Mucosa of rectum (tissue), 2 donors: Measurements from ENCODE around the gene HADHA.

Source experiments
- H3K27ac ChIP-seq, 2 donors: one replicate each; pipeline ENCODE4 v1.7.0; 2013; ENCODE audit warnings: inconsistent platforms in 2 of 2, low read depth in 2 of 2, low read length in 2 of 2
- H3K27me3 ChIP-seq, 2 donors: one replicate each; pipeline ENCODE4 v1.7.0; 2013; ENCODE audit warnings: low read length in 2 of 2; ENCODE audit not compliant: control insufficient read depth in 2 of 2, insufficient read depth in 2 of 2
- H3K36me3 ChIP-seq, 2 donors: one replicate each; pipeline ENCODE4 v1.7.0; 2013; ENCODE audit warnings: low read length in 2 of 2; ENCODE audit not compliant: control insufficient read depth in 2 of 2, insufficient read depth in 2 of 2
- H3K4me1 ChIP-seq, 2 donors: one replicate each; pipeline ENCODE4 v1.7.0; 2013; ENCODE audit warnings: low read length in 2 of 2, mild to moderate bottlenecking in 1 of 2; ENCODE audit not compliant: control insufficient read depth in 2 of 2, insufficient read depth in 2 of 2
- H3K4me3 ChIP-seq, 2 donors: one replicate each; pipeline ENCODE4 v1.7.0; 2013; ENCODE audit warnings: low read length in 2 of 2
- H3K9ac ChIP-seq, 2 donors: one replicate each; pipeline ENCODE4 v1.7.0; 2013; ENCODE audit warnings: low read length in 2 of 2, low read depth in 1 of 2, mild to moderate bottlenecking in 1 of 2
- H3K9me3 ChIP-seq, 2 donors: one replicate each; pipeline ENCODE4 v1.7.0; 2013; ENCODE audit warnings: low read length in 2 of 2; ENCODE audit not compliant: control insufficient read depth in 2 of 2
- donor health status: healthy.
- donor health status: Normal muscosa, but diverticular disease.

HADHA gene

GRCh38 chr2:26246818-26247217, 2.4 kb upstream of the HADHA start:
- no peaks in the 10 kb centered on the region for H3K9me3 ChIP-seq
- H3K27me3 ChIP-seq: no peaks in the 10 kb centered on the region
- H3K36me3 ChIP-seq: no peaks in the 10 kb centered on the region
- no peak overlapping the region for H3K27ac ChIP-seq
- peaks cover 7 to 21% of the 10 kb centered on the region in 2 donors for H3K4me1 ChIP-seq
- H3K9ac ChIP-seq: peak overlapping the region in 1 of 2 donors; percentile 24
- no peak overlapping the region for H3K4me3 ChIP-seq

- no peaks in the 10 kb centered on the region for H3K36me3 ChIP-seq
- H3K4me3 ChIP-seq: peak overlapping the region; percentile 99
- H3K4me1 ChIP-seq: peaks cover 10 to 24% of the 10 kb centered on the region in 2 donors
- no peaks in the 10 kb centered on the region for H3K9me3 ChIP-seq
- H3K9ac ChIP-seq: peak overlapping the region; percentile 81 to 97
- peak overlapping the region; percentile 96 to 98 for H3K27ac ChIP-seq
- H3K27me3 ChIP-seq: no peaks in the 10 kb centered on the region
These were observed 1.4 kb upstream of the HADHA start for GRCh38 chr2:26245810-26246209.

- no peaks in the 10 kb centered on the region for H3K27me3 ChIP-seq
- H3K36me3 ChIP-seq: no peaks in the 10 kb centered on the region
- H3K4me3 ChIP-seq: peak overlapping the region; percentile 99
- peak overlapping the region; percentile 81 to 97 for H3K9ac ChIP-seq
- H3K4me1 ChIP-seq: peaks cover 10 to 27% of the 10 kb centered on the region in 2 donors
- peak overlapping the region; percentile 96 to 98 for H3K27ac ChIP-seq
- H3K9me3 ChIP-seq: no peaks in the 10 kb centered on the region
These were observed 850 bp upstream of the HADHA start for GRCh38 chr2:26245231-26245732.

- no peaks in the 10 kb centered on the region for H3K9me3 ChIP-seq
- H3K36me3 ChIP-seq: peaks cover 2 to 3% of the 10 kb centered on the region in 2 donors
- no peaks in the 10 kb centered on the region for H3K27me3 ChIP-seq
- peaks cover 10 to 27% of the 10 kb centered on the region in 2 donors for H3K4me1 ChIP-seq
- peak overlapping the region; percentile 96 to 98 for H3K27ac ChIP-seq
- H3K9ac ChIP-seq: peak overlapping the region; percentile 81 to 97
- peak overlapping the region; percentile 99 for H3K4me3 ChIP-seq
These were observed 743 bp downstream of the HADHA start for GRCh38 chr2:26243470-26244308.

- no peak overlapping the region for H3K9ac ChIP-seq
- H3K4me1 ChIP-seq: peaks cover 10 to 27% of the 10 kb centered on the region in 2 donors
- no peaks in the 10 kb centered on the region for H3K9me3 ChIP-seq
- H3K36me3 ChIP-seq: peaks cover 12% of the 10 kb centered on the region in 2 donors
- no peaks in the 10 kb centered on the region for H3K27me3 ChIP-seq
- H3K27ac ChIP-seq: no peak overlapping the region
- H3K4me3 ChIP-seq: peak overlapping the region in 1 of 2 donors; percentile 99
These were observed 2.5 kb downstream of the HADHA start for GRCh38 chr2:26241928-26242436.

- no peak overlapping the region for H3K9ac ChIP-seq
- peaks cover 28 to 33% of the 10 kb centered on the region in 2 donors for H3K36me3 ChIP-seq
- no peak overlapping the region for H3K27ac ChIP-seq
- H3K4me3 ChIP-seq: no peak overlapping the region
- no peaks in the 10 kb centered on the region for H3K27me3 ChIP-seq
- peaks cover 6 to 12% of the 10 kb centered on the region in 2 donors for H3K4me1 ChIP-seq
- no peaks in the 10 kb centered on the region for H3K9me3 ChIP-seq
These were observed 6.0 kb downstream of the HADHA start for GRCh38 chr2:26238311-26238958.

GRCh38 chr2:26237868-26238267, 6.6 kb downstream of the HADHA start:
- H3K4me3 ChIP-seq: no peak overlapping the region
- H3K27me3 ChIP-seq: no peaks in the 10 kb centered on the region
- no peaks in the 10 kb centered on the region for H3K9me3 ChIP-seq
- no peak overlapping the region for H3K9ac ChIP-seq
- no peak overlapping the region for H3K27ac ChIP-seq
- H3K36me3 ChIP-seq: peaks cover 34 to 39% of the 10 kb centered on the region in 2 donors
- H3K4me1 ChIP-seq: peaks cover 6 to 7% of the 10 kb centered on the region in 2 donors

- Histone ChIP-seq H3K4me1 (no peaks in the 10 kb centered on the region), H3K27ac (no peak overlapping the region), H3K4me3 (no peak overlapping the region), H3K27me3 (no peaks in the 10 kb centered on the region), H3K9ac (no peak overlapping the region), H3K9me3 (no peaks in the 10 kb centered on the region), H3K36me3 (peaks cover 53 to 63% of the 10 kb centered on the region in 2 donors)
These were observed 9.3 kb downstream of the HADHA start for GRCh38 chr2:26235089-26235488.

- Histone ChIP-seq H3K9me3 (no peaks in the 10 kb centered on the region), H3K36me3 (peaks cover 63 to 81% of the 10 kb centered on the region in 2 donors), H3K4me3 (no peak overlapping the region), H3K27me3 (no peaks in the 10 kb centered on the region), H3K9ac (no peak overlapping the region), H3K4me1 (no peaks in the 10 kb centered on the region), H3K27ac (no peak overlapping the region)
These were observed 13.6 kb downstream of the HADHA start for GRCh38 chr2:26230806-26231205.

GRCh38 chr2:26229595-26229994, 14.8 kb downstream of the HADHA start:
- Histone ChIP-seq H3K36me3 (peaks cover 60 to 82% of the 10 kb centered on the region in 2 donors), H3K4me1 (no peaks in the 10 kb centered on the region), H3K27ac (no peak overlapping the region), H3K9ac (no peak overlapping the region), H3K4me3 (no peak overlapping the region), H3K9me3 (no peaks in the 10 kb centered on the region), H3K27me3 (no peaks in the 10 kb centered on the region)
